ENCODE measurements around the gene TOP3B.

The TOP3B gene

GRCh38 chr22:21938906-21939305 is 43.7 kb downstream of the TOP3B start:
- no peak for DNase-seq (ENCODE audit: low read depth)
- TF ChIP-seq, protein P1, sequence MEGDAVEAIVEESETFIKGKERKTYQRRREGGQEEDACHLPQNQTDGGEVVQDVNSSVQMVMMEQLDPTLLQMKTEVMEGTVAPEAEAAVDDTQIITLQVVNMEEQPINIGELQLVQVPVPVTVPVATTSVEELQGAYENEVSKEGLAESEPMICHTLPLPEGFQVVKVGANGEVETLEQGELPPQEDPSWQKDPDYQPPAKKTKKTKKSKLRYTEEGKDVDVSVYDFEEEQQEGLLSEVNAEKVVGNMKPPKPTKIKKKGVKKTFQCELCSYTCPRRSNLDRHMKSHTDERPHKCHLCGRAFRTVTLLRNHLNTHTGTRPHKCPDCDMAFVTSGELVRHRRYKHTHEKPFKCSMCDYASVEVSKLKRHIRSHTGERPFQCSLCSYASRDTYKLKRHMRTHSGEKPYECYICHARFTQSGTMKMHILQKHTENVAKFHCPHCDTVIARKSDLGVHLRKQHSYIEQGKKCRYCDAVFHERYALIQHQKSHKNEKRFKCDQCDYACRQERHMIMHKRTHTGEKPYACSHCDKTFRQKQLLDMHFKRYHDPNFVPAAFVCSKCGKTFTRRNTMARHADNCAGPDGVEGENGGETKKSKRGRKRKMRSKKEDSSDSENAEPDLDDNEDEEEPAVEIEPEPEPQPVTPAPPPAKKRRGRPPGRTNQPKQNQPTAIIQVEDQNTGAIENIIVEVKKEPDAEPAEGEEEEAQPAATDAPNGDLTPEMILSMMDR (IDR thresholded peaks at IDR 0.05; ENCODE audit: low read length, missing control alignments): no peak
- peak overlapping the region; percentile 60 for H3K4me3 ChIP-seq (replicated peaks; ENCODE audit: low read depth, low read length)

- TF ChIP-seq, protein P1 (IDR thresholded peaks at IDR 0.05; ENCODE audit: low read length, missing control alignments): peak; percentile 94
- peak overlapping the region; percentile 60 for H3K4me3 ChIP-seq (replicated peaks; ENCODE audit: low read depth, low read length)
- peak; percentile 96 for DNase-seq (ENCODE audit: low read depth)
These were observed 44.3 kb downstream of the TOP3B start for GRCh38 chr22:21938071-21938822.

GRCh38 chr22:21937821-21938070 is 44.8 kb downstream of the TOP3B start:
- TF ChIP-seq, protein P1 (IDR thresholded peaks at IDR 0.05; ENCODE audit: low read length, missing control alignments): no peak

GRCh38 chr22:21937041-21937820 is 45.4 kb downstream of the TOP3B start:
- no peak for DNase-seq (ENCODE audit: low read depth)
- H3K4me3 ChIP-seq (replicated peaks; ENCODE audit: low read depth, low read length): peak overlapping the region; percentile 60
- TF ChIP-seq, protein P1 (IDR thresholded peaks at IDR 0.05; ENCODE audit: low read length, missing control alignments): no peak

More at GRCh38 chr22:21937821-21938070, 44.8 kb downstream of the TOP3B start:
- no peak for DNase-seq (ENCODE audit: low read depth)
- peak overlapping the region; percentile 60 for H3K4me3 ChIP-seq (replicated peaks; ENCODE audit: low read depth, low read length)

DNA sequence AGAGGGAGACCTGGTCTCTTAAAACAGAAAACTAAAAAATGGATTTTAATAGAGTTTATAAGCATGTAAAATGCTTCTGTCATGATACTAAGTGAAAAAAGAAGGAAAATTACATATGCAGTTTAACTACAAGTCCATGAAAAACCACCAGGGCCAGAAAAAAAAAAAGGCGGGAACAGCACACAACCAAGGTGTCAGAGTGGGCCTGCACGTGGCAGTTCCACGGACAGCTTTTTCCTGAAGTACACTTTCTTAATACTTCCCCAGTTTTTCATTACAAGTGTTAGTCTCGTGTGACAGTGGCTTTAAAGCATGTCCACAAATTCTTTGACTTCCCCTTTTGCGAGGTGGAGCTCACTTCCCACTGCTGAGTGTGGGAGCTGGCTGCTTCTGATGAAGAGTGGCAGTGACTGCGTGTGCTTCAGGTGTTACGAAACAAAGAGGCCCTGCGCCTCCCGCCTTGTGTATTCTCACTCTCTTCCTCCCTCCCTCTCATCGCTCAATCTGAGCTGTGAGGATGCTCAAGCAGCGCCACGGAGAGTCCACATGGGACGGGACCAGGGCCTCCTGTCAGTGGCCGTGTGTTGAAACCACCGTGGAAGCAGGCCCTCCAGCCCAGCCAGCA is 46.3 kb downstream of the TOP3B start:
- H3K4me3 ChIP-seq (replicated peaks; ENCODE audit: low read depth, low read length): no peak overlapping the region
- TF ChIP-seq, protein P1 (IDR thresholded peaks at IDR 0.05; ENCODE audit: low read length, missing control alignments): no peak
- DNase-seq (ENCODE audit: low read depth): no peak

DNA sequence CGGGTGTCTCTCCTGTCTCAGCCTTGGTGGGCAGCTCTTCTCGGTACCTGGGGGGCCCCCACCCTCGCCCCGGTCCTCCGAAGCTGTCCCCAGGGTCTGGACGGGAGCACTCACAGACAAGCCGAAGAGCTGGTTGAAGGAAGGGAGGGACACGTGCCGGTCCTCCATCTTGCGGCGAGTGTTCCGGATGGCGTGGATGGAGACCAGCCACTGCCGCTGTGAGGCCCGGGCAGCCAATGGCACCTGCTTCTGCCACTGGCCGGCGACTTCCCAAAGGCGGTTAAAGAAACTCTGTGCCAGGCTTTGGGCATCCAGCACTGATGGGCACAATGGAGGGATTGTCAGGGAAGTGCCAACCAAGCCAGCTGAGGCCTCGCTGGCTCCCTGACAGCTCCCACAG is 48.7 kb downstream of the TOP3B start:
- H3K4me3 ChIP-seq (replicated peaks; ENCODE audit: low read depth, low read length): no peak overlapping the region
- TF ChIP-seq, protein P1 (IDR thresholded peaks at IDR 0.05; ENCODE audit: low read length, missing control alignments): no peak
- no peak for DNase-seq (ENCODE audit: low read depth)
